Uterus (tissue), 4 donors: ENCODE measurements around the gene PDGFB. TPM values are rescaled to one million over a fixed set of nuclear protein-coding genes. Genes with fewer than 3 reads are reported as not detected.
A peak's percentile ranks its signal among the peaks of the same experiment; 100 is the strongest.

Experiments
- DNase-seq, 2 donors: peaks; one replicate each; pipeline ENCODE4 v3.0.0-alpha.2; 2019 to 2020
- H3K27ac ChIP-seq, 2 donors: fragments of 200-600 bp; sonication (generic); 1 replicate in 1 of 2; 2 replicates in 1 of 2; pipeline ENCODE4 v1.5.1; 2016 to 2018
- H3K27me3 ChIP-seq, 2 donors: fragments of 200-600 bp; sonication (generic); one replicate each; pipeline ENCODE4 v1.5.1; 2018 to 2019; ENCODE audit warnings: control low read depth in 1 of 2
- H3K36me3 ChIP-seq, 2 donors: fragments of 200-600 bp; sonication (generic); one replicate each; pipeline ENCODE4 v1.5.1; 2019; ENCODE audit warnings: control low read depth in 1 of 2
- H3K4me1 ChIP-seq, 2 donors: fragments of 200-600 bp; sonication (generic); one replicate each; pipeline ENCODE4 v1.5.1; 2018 to 2019; ENCODE audit warnings: control low read depth in 1 of 2
- H3K4me3 ChIP-seq, 2 donors: fragments of 200-600 bp; sonication (generic); 1 replicate in 1 of 2; 2 replicates in 1 of 2; pipeline ENCODE4 v1.5.1; 2018 to 2019; ENCODE audit warnings: mild to moderate bottlenecking in 1 of 2
- H3K9me3 ChIP-seq, 2 donors: fragments of 200-600 bp; sonication (generic); one replicate each; pipeline ENCODE4 v1.5.1; 2019; ENCODE audit warnings: control low read depth in 1 of 2
- POLR2A ChIP-seq, 2 donors: fragments of 450-650 bp; IDR thresholded peaks; one replicate each; pipeline ENCODE4 v1.6.1; 2016; ENCODE audit warnings: antibody characterized with exemption in 2 of 2, mild to moderate bottlenecking in 1 of 2, moderate library complexity in 1 of 2
- intact Hi-C: fragments of 100-400 bp; cut with DNase I; formaldehyde crosslinking; loops from one replicate; pipeline ENCODE4 v1.15.1; 2023; ENCODE audit warnings: low total_unique reads
- total RNA-seq, 4 donors: library from RNA; depleted of rRNA in 3 of 4; stranded (reverse); fragments of >200 nt in 3 of 4; gene quantifications; one replicate each; pipeline versions ENCODE4 v1.1.0 to v1.2.4, GENCODE V29; 2014 to 2023
- TF ChIP-seq, protein P1 (sequence below), 4 experiments: fragments of 200-600 bp in 2 of 4; fragments of 450-650 bp in 2 of 4; sonication (generic) in 2 of 4; IDR thresholded peaks; one replicate each; pipeline ENCODE4 v1.5.1; 2016 to 2019; ENCODE audit warnings: antibody characterized with exemption in 4 of 4, mild to moderate bottlenecking in 2 of 4, moderate library complexity in 1 of 4
- donor health status: DM: yes; HTN: yes; CAD: no.

PDGFB gene
- total RNA-seq, result 10 to 100 TPM in 1 of 4 donors, 1 to 10 TPM in 3; 2.0 to 24.8 (median 5.6) TPM

- no peaks in the 10 kb centered on the region for H3K36me3 ChIP-seq
- H3K9me3 ChIP-seq, result no peaks in the 10 kb centered on the region
- peaks cover 0 to 28% of the 10 kb centered on the region in 2 donors for H3K4me1 ChIP-seq
- TF ChIP-seq, protein P1, sequence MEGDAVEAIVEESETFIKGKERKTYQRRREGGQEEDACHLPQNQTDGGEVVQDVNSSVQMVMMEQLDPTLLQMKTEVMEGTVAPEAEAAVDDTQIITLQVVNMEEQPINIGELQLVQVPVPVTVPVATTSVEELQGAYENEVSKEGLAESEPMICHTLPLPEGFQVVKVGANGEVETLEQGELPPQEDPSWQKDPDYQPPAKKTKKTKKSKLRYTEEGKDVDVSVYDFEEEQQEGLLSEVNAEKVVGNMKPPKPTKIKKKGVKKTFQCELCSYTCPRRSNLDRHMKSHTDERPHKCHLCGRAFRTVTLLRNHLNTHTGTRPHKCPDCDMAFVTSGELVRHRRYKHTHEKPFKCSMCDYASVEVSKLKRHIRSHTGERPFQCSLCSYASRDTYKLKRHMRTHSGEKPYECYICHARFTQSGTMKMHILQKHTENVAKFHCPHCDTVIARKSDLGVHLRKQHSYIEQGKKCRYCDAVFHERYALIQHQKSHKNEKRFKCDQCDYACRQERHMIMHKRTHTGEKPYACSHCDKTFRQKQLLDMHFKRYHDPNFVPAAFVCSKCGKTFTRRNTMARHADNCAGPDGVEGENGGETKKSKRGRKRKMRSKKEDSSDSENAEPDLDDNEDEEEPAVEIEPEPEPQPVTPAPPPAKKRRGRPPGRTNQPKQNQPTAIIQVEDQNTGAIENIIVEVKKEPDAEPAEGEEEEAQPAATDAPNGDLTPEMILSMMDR (IDR thresholded peaks at IDR 0.05), result no peak
- TF ChIP-seq POLR2A (IDR thresholded peaks at IDR 0.05), result peak; percentile 18 to 41
- H3K27me3 ChIP-seq, result no peaks in the 10 kb centered on the region
- DNase-seq, result no peak
- H3K27ac ChIP-seq, result peak within 1 kb of the TSS; percentile 66 to 76
- intact Hi-C loops, result no loop called here
- H3K4me3 ChIP-seq, result peak within 1 kb of the TSS; percentile 31 to 43
Observed at GRCh38 chr22:39244496-39245129, at the start of gene PDGFB. Gene PDGFB, minus strand, starts transcription at chr22:39244982. Its CDS starts 1,019 bp downstream, at chr22:39243963.

DNA sequence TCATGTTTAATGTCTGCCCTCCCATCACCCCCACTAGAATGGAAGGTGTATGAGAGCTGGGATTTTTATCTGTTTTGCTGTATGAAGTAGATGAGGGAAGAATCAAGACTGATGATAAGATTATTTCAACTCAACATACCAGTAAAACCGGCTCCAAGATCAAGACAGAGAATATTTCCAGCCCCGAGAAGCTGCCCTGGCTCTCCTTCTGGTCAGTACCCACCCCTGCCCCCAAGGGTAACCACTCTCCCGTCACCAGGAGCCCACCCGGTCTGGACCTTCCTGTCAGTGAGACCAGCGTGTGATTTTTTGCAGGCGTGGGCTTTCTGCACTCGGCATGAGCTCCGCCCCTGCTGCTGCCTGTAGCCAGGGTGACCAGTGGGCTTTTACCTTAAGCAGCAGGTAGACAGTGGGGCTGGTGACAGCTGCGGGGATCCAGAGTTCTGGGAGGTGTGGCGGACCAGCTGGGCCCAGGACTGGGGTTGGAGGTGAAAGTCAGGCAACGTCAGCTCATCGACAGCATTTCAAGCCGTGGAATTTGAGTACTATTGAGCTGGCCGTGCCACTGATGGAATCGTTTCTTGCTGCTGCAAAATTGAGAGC lies 49.1 kb upstream of the PDGFB start:
- no peaks in the 10 kb centered on the region for H3K27me3 ChIP-seq
- no peaks in the 10 kb centered on the region for H3K36me3 ChIP-seq
- intact Hi-C loops, result no loop called here
- no peak overlapping the region for H3K4me3 ChIP-seq
- H3K9me3 ChIP-seq, result no peaks in the 10 kb centered on the region
- H3K4me1 ChIP-seq, result peaks cover 5 to 21% of the 10 kb centered on the region in 2 donors
- DNase-seq, result no peak
- H3K27ac ChIP-seq, result no peak overlapping the region
- TF ChIP-seq, protein P1 (IDR thresholded peaks at IDR 0.05), result no peak
- TF ChIP-seq POLR2A (IDR thresholded peaks at IDR 0.05), result no peak

DNA sequence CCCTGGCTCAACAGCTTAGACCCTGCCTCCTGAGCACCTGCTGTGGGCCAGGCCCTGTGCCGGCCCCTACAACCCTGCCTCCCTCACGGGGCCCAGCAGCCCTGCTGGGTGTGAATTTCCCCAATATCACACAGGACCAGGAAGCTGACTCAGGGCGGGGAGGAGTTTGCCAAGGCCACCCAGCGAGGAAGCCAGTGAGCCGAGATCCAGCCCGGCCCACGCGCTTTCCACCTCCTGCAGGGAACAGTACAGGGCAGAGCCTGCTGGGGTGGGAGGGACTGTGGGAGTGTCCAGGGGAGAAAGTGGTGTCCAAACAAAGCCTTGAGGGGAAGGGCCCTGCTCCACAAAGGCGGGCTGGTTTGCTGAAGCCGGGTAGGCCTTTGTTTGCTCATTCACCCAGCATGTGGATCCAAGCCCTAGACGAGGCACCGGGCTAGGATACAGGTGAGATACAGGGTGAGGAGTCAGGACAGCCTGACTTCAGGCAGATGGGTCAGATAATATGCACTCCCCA lies 47.8 kb upstream of the PDGFB start:
- intact Hi-C loops, result no loop called here
- no peaks in the 10 kb centered on the region for H3K36me3 ChIP-seq
- no peaks in the 10 kb centered on the region for H3K9me3 ChIP-seq
- DNase-seq, result peak; percentile 89 to 95
- peak overlapping the region; percentile 72 to 73 for H3K27ac ChIP-seq
- TF ChIP-seq, protein P1 (IDR thresholded peaks at IDR 0.05), result peak in 1 of 4 experiments; percentile 17
- TF ChIP-seq POLR2A (IDR thresholded peaks at IDR 0.05), result peak in 1 of 2 donors; percentile 43
- no peak overlapping the region for H3K4me3 ChIP-seq
- peaks cover 5 to 11% of the 10 kb centered on the region in 2 donors for H3K4me1 ChIP-seq
- H3K27me3 ChIP-seq, result no peaks in the 10 kb centered on the region

GRCh38 chr22:39292031-39292462 lies 47.3 kb upstream of the PDGFB start:
- intact Hi-C loops, result no loop called here
- H3K27ac ChIP-seq, result peak overlapping the region; percentile 72 to 73
- TF ChIP-seq, protein P1 (IDR thresholded peaks at IDR 0.05), result no peak
- no peak for TF ChIP-seq POLR2A (IDR thresholded peaks at IDR 0.05)

GRCh38 chr22:39291523-39291922 lies 46.7 kb upstream of the PDGFB start:
- DNase-seq, result no peak
- no peak overlapping the region for H3K4me3 ChIP-seq
- TF ChIP-seq, protein P1 (IDR thresholded peaks at IDR 0.05), result no peak
- TF ChIP-seq POLR2A (IDR thresholded peaks at IDR 0.05), result no peak
- H3K4me1 ChIP-seq, result peaks cover 4 to 5% of the 10 kb centered on the region in 2 donors
- H3K9me3 ChIP-seq, result no peaks in the 10 kb centered on the region
- peak overlapping the region; percentile 72 to 73 for H3K27ac ChIP-seq
- H3K27me3 ChIP-seq, result no peaks in the 10 kb centered on the region
- H3K36me3 ChIP-seq, result no peaks in the 10 kb centered on the region
- intact Hi-C loops, result no loop called here

More at GRCh38 chr22:39292031-39292462, 47.3 kb upstream of the PDGFB start:
- Histone ChIP-seq H3K36me3 (no peaks in the 10 kb centered on the region), H3K9me3 (no peaks in the 10 kb centered on the region), H3K27me3 (no peaks in the 10 kb centered on the region), H3K4me3 (no peak overlapping the region), H3K4me1 (peaks cover 5 to 6% of the 10 kb centered on the region in 2 donors)
- DNase-seq, result no peak
